Neural crest cell (in vitro differentiated cells): ENCODE measurements around the gene FAM117B. TPM values are rescaled to one million over a fixed set of nuclear protein-coding genes. Genes with fewer than 3 reads are reported as not detected.

ENCODE experiments used
- DNase-seq: peaks from one replicate; pipeline ENCODE4 v3.0.0; 2021; ENCODE audit warnings: low read depth, mixed read lengths, low spot score
- H3K27ac Mint-ChIP-seq: one replicate; pipeline ENCODE4 v1.8.0; 2021; ENCODE audit warnings: mild to moderate bottlenecking, mixed read lengths; ENCODE audit not compliant: unreplicated experiment
- H3K27me3 Mint-ChIP-seq: 2 replicates; pipeline ENCODE4 v1.8.0; 2021; ENCODE audit warnings: low read depth, mild to moderate bottlenecking, mixed read lengths
- H3K36me3 Mint-ChIP-seq: 2 replicates; pipeline ENCODE4 v1.8.0; 2021; ENCODE audit warnings: low read depth, mild to moderate bottlenecking, mixed read lengths
- H3K4me1 Mint-ChIP-seq: 2 replicates; pipeline ENCODE4 v1.8.0; 2021; ENCODE audit warnings: mixed read lengths
- H3K4me3 Mint-ChIP-seq: one replicate; pipeline ENCODE4 v1.8.0; 2021; ENCODE audit warnings: mild to moderate bottlenecking, mixed read lengths
- H3K9me3 Mint-ChIP-seq: 2 replicates; pipeline ENCODE4 v1.8.0; 2021; ENCODE audit warnings: mixed read lengths
- CTCF ChIP-seq: fragments of 200-600 bp; sonication (generic); conservative IDR thresholded peaks from 2 replicates; pipeline ENCODE4 v1.5.0; 2021; ENCODE audit warnings: antibody characterized with exemption, mild to moderate bottlenecking
- total RNA-seq: library from RNA; stranded (reverse); gene quantifications from 2 replicates; pipeline ENCODE4 v1.2.1, GENCODE V29; 2021

The FAM117B gene
- total RNA-seq, 1 donor from 2014 or later, result 22.8 TPM

DNA sequence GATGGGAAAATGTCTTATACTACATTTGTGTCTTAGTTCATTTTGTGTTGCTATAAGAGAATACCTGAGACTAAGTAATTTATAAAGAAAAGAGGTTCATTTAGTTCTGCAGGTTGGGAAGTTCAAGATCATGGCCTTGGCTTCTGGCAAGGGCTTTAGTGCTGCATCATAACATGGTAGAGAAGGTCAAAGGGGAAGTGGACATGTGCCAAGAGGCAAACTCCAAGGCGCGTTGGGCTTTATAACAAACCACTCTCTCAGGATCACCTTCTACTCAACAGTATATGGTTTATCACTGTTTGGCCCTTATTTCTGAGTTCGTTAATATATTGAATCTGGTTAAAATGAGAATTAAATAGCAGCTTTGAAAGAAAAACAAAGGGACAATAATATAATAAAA lies 178.6 kb downstream of the FAM117B start:
- peaks cover 3% of the 10 kb centered on the region for H3K9me3 Mint-ChIP-seq
- no peaks in the 10 kb centered on the region for H3K27me3 Mint-ChIP-seq
- H3K36me3 Mint-ChIP-seq, result peaks cover 32% of the 10 kb centered on the region
- H3K4me3 Mint-ChIP-seq, result no peak overlapping the region
- H3K4me1 Mint-ChIP-seq, result peaks cover 7% of the 10 kb centered on the region
- TF ChIP-seq CTCF, result no peak
- no peak overlapping the region for H3K27ac Mint-ChIP-seq
- DNase-seq, result no peak

GRCh38 chr2:202814226-202814625 lies 179.5 kb downstream of the FAM117B start:
- H3K9me3 Mint-ChIP-seq, result peaks cover 3% of the 10 kb centered on the region
- no peak for DNase-seq
- no peaks in the 10 kb centered on the region for H3K27me3 Mint-ChIP-seq
- no peak overlapping the region for H3K27ac Mint-ChIP-seq
- H3K4me1 Mint-ChIP-seq, result peaks cover 7% of the 10 kb centered on the region
- H3K36me3 Mint-ChIP-seq, result peaks cover 29% of the 10 kb centered on the region
- TF ChIP-seq CTCF, result no peak
- H3K4me3 Mint-ChIP-seq, result no peak overlapping the region

- H3K4me3 Mint-ChIP-seq, result no peak overlapping the region
- H3K27ac Mint-ChIP-seq, result no peak overlapping the region
Measured at GRCh38 chr2:202815548-202816360, 181.0 kb downstream of the FAM117B start.

DNA sequence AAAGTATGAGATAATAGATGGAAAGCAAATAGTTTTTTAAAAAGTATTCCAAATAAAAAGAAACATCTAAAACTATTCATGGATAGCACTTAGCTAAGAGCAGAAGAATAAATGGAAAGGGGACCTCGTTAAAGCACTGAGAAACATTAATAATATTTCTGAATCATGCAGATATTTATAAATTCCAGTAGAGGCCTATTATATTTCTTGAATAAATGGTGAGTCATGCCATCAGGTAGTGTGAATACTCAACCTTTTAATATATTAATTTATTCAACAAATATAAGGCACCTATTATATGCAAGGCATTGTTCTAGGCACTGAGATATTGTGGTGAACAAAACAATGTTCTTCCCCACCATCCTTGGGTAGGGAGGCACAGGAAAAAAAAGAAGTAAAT lies 183.0 kb downstream of the FAM117B start:
- Mint-ChIP-seq H3K9me3 (no peaks in the 10 kb centered on the region), H3K27me3 (no peaks in the 10 kb centered on the region), H3K4me3 (no peak overlapping the region), H3K27ac (no peak overlapping the region), H3K4me1 (peaks cover 7% of the 10 kb centered on the region), H3K36me3 (peaks cover 15% of the 10 kb centered on the region)
- TF ChIP-seq CTCF, result no peak
- DNase-seq, result no peak

More at GRCh38 chr2:202815548-202816360, 181.0 kb downstream of the FAM117B start:
- H3K36me3 Mint-ChIP-seq, result peaks cover 23% of the 10 kb centered on the region
- TF ChIP-seq CTCF, result no peak
- H3K9me3 Mint-ChIP-seq, result no peaks in the 10 kb centered on the region
- no peaks in the 10 kb centered on the region for H3K27me3 Mint-ChIP-seq
- DNase-seq, result no peak
- H3K4me1 Mint-ChIP-seq, result peaks cover 7% of the 10 kb centered on the region

GRCh38 chr2:202818321-202818720 lies 183.6 kb downstream of the FAM117B start:
- DNase-seq, result no peak
- Mint-ChIP-seq H3K4me1 (peaks cover 11% of the 10 kb centered on the region), H3K36me3 (peaks cover 15% of the 10 kb centered on the region), H3K4me3 (no peak overlapping the region), H3K9me3 (no peaks in the 10 kb centered on the region), H3K27me3 (no peaks in the 10 kb centered on the region), H3K27ac (no peak overlapping the region)
- no peak for TF ChIP-seq CTCF

Other genes starting within 250 kb of the FAM117B start
- gene ICA1L, start 236.8 kb downstream of the FAM117B start, total RNA-seq, result 12.9 and 15.1 TPM in 2 replicates